ENCODE results near the gene ATG2B.

The ATG2B gene
- 93.4 to 123 reads per million in 2 donors for total RNA-seq

DNA sequence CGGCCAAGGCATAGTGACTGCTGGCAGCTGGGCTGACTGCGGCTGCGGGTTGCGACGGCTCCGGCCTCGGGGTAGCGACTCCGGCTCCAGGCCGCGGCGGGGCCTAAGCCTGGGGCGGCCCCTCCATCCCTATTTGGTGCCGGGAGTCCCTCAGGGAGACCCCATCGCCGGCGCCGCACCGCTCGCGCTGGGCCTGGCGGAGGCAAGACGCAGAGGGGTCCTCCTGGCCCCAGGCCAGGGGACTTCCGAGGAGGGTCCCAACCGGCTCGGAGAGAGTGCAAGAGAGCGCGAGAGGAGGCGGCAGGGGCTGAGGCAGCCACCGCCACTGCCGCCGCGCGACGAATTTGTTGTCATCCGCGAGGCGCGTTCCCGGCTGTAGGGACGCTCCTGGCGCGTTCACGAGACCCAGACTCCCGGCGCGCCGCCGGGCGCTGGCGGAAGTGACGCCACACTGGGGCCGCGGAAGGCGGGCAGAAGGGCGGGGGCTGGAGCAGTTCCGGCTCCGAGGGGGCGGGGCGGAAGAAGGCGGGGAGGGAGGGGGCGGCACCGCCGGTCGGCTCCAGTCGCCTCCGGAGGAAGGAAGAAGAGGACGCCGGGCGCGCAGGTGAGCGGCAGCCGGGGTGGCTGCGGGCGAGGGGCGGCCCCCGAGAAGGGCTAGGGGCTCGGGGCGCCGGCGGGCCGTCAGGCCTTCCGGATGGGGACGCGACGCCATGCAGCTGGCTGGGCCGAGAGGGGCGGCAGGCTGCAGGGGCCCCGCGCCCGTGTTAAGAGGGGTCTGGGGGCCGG lies at the start of gene ATG2B, which contains the start of gene GSKIP:
Gene ATG2B (minus strand): TSS at position 377 of the 786 bp plus-strand sequence. CDS start 365 bp downstream, at position 12.
Gene GSKIP (plus strand): TSS at position 562 of the 786 bp plus-strand sequence. CDS start 18,722 bp downstream, outside the sequence.
- peak; percentile 98 for DNase-seq

DNA sequence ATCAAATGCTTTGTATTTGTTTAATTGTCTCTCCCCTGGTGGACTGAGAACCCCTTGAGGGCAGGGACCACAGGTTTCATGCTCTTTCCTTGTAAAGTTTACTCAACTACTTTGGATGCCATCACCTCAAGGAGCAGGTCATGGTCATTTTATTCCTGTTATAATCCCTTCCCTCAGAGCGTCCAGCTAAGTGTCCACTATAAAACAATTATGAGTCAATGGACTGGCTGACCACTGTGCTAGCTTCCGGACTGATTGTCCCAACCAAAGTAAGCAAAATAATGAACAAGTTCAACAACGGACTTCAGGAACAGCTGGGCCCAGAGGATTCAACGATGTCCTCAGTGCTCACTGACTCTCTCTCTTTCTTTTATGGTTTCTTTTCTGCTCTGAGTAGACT lies 47.0 kb upstream of the ATG2B start:
- DNase-seq = no peak

DNA sequence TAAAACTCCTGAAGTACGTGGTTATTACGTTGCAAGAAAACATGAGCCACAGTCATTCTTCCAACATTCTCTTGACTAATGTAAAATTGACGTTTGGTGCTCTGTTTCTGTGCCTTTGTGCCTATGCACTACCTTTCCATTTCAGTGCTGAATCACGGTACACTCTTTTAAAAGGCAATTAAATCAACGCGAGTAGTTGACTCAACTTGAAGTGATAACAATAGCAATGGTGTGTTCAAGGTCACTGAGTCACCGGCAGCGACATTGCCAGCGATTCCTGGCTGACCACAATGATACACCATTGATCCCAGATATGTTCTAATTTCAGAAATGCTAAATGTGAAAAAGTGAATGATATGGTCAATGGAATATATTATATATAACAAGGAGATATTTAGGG lies 46.6 kb upstream of the ATG2B start:
- DNase-seq = no peak

DNA sequence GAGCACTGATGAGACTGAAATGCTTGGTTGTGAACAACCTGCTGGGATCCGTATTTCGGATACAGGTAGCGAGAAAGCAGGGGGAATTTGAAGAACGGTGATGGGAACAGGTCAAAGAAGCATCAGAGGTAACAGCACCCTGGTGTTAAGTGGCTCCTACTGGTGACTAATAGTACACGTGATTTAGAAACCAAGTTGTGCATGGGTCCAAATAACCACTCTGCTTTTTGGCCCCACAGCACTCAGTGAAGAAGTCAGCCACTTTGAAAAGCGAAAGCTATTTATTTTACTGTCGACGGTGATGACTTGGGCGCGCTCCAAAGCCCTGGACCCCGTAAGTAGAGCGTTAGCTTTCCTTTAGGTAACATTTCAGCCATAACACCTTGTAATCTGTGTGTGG lies 45.5 kb upstream of the ATG2B start:
- no peak for DNase-seq

DNA sequence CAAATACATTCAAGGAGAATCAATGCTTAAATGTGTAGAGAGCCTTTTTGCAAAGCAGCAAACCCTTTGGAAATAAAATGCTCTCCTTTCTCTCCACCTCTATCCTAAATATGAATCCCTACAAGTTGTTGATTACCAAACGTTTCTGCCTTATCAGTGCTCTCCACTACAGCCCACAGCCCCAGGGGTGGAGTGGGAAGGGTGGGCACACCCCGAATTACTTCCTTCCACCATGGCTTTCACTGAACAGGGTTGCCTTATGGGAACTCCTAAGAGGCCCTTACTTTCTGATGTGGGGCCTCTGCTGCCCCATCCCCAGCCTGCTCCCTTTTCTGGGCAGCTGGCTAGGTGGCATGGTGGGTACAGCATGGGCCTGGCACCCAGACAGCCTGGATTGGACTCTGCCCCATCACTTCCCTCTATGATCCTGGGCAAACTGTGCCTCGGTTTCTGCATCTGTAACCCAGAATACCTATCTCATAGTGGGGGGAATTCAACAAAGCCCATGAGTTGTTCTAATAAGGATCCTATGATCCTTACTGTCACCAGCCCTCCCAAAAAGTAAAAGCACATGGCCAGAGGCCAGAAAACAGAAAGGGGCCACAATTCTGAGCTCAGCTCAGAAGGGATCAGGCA lies 44.9 kb upstream of the ATG2B start:
- no peak for DNase-seq

DNA sequence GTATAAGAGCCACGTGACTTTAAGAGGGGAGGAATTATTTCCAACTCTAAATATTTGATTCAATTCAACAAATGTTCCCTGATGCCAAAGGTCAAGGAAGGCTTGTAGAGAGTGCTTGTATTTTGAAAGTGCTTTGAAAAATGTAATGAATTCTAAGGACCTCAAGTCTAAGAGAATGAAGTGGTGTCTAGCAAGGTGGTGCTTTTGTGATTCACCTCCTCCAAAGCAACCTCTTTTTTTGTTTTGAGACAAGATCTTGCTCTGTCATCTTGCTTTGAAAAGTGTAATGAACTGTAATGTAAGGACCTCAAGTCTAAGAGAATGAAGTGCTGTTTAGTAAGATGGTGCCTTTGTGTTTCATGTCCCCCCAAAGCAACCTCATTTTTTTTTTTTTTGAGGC lies 42.5 kb upstream of the ATG2B start:
- DNase-seq = no peak

DNA sequence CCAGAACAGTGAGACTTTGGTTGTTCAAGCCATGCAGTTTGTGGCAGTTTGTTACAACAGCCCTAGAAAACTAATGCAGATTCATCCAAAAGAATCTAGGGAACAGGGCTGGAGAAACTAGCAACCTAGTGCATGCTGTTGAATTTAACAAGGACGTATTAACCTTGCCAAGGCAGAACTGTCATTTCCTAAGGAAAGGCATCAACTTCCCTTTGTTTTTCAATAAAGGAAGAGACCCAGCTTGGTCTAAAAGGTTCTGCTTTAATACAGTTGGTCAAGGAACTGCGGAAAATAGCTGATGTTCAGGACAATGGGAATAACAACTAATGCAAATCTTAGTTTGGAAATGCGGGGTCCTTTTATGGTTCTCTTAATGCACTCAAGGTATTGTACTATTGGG lies 40.3 kb upstream of the ATG2B start:
- no peak for DNase-seq

DNA sequence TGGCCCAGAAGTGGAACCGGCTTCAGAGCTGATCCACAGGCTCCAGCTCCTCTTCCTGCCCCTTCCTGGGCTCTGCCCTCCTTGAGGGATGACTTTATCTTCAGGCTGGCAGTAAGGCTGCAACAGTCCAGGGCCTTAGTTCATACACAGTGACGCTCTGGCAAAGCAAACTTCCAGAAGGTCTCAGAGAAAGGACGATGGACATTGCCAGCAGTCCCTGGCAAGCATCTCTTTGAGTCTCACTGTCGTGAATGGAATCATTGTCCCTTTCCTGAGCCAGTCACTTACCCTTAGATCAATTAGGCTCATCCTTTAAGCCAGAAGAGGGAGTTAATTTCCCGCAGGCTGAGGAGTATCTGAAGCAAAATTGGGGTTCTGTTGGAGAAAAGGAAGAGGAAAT lies 37.4 kb upstream of the ATG2B start:
- no peak for DNase-seq

DNA sequence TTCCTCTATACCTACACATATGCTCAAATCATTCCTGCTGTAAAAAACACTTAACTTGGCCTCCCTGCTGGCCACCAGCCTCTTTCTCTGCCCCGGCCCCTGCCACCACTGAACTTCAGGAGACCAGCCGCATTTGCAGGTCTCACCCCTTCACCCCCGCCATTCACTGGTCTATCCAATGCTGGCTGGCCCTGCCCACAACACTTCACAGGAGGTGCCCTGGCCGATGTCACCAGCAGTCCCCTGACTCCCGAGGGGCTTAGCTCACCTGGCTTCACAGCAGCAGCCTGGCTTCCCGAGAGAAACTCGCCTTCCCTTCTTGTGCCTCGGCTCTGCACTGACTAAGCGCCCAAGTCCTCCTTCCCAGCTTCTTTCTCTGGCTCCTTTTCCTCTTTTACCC lies 36.3 kb upstream of the ATG2B start:
- DNase-seq = no peak

- no peak for DNase-seq
Measured at GRCh38 chr14:96398921-96399320, 35.8 kb upstream of the ATG2B start.

- DNase-seq = no peak
Measured at GRCh38 chr14:96398432-96398831, 35.3 kb upstream of the ATG2B start.

- no peak for DNase-seq
Measured at GRCh38 chr14:96394047-96394815, 31.1 kb upstream of the ATG2B start.

DNA sequence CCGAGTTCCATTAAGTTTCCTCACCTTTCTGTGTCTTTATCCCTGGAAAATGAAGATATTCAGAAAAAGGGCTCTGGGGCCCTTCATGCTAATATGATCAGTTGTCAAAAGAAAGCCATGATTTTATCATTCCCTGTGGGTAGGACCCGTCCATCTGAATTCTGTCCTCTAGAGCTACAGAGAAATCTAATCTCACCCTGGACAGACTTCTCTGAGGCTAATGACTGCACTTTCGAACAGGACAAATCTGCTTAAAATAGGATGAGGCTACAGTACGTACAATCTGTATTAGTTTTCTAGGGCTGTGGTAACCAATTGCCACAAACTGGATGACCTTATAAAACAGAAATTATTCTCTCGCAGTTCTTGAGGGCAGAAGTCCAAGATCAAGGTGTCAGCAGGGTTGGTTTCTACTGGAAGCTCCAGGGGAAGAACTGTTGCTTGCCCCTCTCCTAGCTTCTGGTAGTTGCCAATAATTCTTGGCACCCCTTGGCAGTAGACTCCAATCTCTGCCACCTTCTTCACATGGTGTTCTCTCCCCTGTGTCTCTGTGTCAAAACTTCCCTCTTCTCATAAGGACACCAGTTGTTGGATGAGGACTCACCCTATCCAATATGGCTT lies 30.0 kb upstream of the ATG2B start:
- DNase-seq = no peak

GRCh38 chr14:96391293-96392118 lies 28.4 kb upstream of the ATG2B start:
- DNase-seq = peak; percentile 100

GRCh38 chr14:96390965-96391292 lies 27.8 kb upstream of the ATG2B start:
- DNase-seq = no peak

GRCh38 chr14:96385385-96385784 lies 22.2 kb upstream of the ATG2B start:
- DNase-seq = no peak

GRCh38 chr14:96384740-96385139 lies 21.6 kb upstream of the ATG2B start:
- DNase-seq = no peak

GRCh38 chr14:96384053-96384452 lies 20.9 kb upstream of the ATG2B start:
- DNase-seq = no peak

- no peak for DNase-seq
Measured at GRCh38 chr14:96383445-96383844, 20.3 kb upstream of the ATG2B start.

DNA sequence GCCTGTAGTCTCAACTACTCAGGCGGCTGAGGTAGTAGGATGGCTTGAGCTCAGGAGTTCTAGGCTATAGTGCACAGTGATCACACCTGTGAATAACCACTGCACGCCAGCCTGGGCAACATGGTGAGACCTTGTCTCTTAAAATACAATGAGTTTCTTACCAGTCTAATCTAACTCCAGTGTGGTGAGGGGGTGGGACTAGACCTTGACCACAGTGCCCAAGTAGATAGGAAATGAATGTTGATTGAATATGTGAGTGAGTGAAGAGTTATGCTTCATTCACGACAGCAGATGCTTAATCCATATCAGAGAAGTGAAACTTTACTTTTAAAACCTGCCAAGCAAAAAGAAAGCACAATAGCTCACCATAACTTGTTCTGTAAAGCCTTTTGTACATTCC lies 17.6 kb upstream of the ATG2B start:
- no peak for DNase-seq

- DNase-seq = no peak
Measured at GRCh38 chr14:96376093-96376492, 13.0 kb upstream of the ATG2B start.

DNA sequence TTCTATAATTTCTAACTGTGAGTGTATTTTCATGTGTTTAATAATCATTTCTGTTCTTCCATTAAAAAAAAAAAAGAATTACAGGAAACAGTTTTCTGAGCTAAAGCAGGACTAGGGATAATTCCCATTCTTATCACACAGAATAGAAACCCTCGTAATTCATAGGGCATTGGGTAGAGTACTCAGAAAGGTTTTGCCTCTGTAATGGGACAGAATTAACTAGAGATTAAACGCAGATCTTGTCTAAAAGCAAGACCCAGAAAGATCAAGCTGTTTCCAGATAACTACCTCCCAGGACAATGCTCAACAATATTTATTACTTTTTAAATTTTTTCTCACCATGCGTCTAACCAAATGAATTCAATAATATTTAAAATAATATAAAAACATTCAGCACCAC lies 10.4 kb upstream of the ATG2B start:
- no peak for DNase-seq

Data from T-helper 9 cell (primary cell).